WTC11 (cell line): ENCODE measurements around the gene MEIG1. TPM values are rescaled to one million over a fixed set of nuclear protein-coding genes. Genes with fewer than 3 reads are reported as not detected.

Source experiments
- ATAC-seq: fragments of 200-7000 bp; cut with Tn5 transposase; 2 replicates; pipeline ENCODE4 v1.10.0; 2021; ENCODE audit warnings: mild to moderate bottlenecking, moderate library complexity
- CTCF ChIA-PET: fragments of 300-600 bp; sonication (Branson Sonifier 250); formaldehyde crosslinking; loops from one replicate; lab custom pipeline; 2021; ENCODE audit warnings: antibody characterized with exemption; lab: Charles Lee
- POLR2A ChIA-PET: fragments of 350-600 bp; sonication (Branson Sonifier 250); formaldehyde crosslinking; loops from one replicate; lab custom pipeline; 2021; ENCODE audit warnings: antibody characterized with exemption; lab: Charles Lee
- DNase-seq: peaks from one replicate; pipeline ENCODE4 v3.0.0; 2021; ENCODE audit warnings: low spot score
- H3K27ac Mint-ChIP-seq: 2 replicates; pipeline ENCODE4 v1.8.0; 2021; ENCODE audit warnings: mixed read lengths
- H3K27me3 Mint-ChIP-seq: 2 replicates; pipeline ENCODE4 v1.8.0; 2021; ENCODE audit warnings: low read depth, mild to moderate bottlenecking, moderate library complexity, mixed read lengths
- H3K36me3 Mint-ChIP-seq: 2 replicates; pipeline ENCODE4 v1.8.0; 2021; ENCODE audit warnings: mixed read lengths
- H3K4me1 Mint-ChIP-seq: 2 replicates; pipeline ENCODE4 v1.8.0; 2022; ENCODE audit warnings: mixed read lengths
- H3K4me3 Mint-ChIP-seq: 2 replicates; pipeline ENCODE4 v1.8.0; 2021; ENCODE audit warnings: mild to moderate bottlenecking, moderate library complexity, mixed read lengths
- H3K9me3 Mint-ChIP-seq: 2 replicates; pipeline ENCODE4 v1.8.0; 2021; ENCODE audit warnings: mixed read lengths
- ATF2 ChIP-seq: sonication (generic); formaldehyde crosslinking; IDR thresholded peaks from 2 replicates; pipeline ENCODE4 v1.8.1; 2022; ENCODE audit warnings: low read depth, missing genetic modification reagents, borderline replicate concordance
- CREB1 ChIP-seq: sonication (generic); formaldehyde crosslinking; IDR thresholded peaks from 2 replicates; pipeline ENCODE4 v1.8.0; 2023; ENCODE audit warnings: mild to moderate bottlenecking, missing genetic modification reagents
- E2F5 ChIP-seq: sonication (generic); formaldehyde crosslinking; IDR thresholded peaks from 2 replicates; pipeline ENCODE4 v1.8.1; 2022; ENCODE audit warnings: mild to moderate bottlenecking, moderate library complexity, missing genetic modification reagents
- FOXK1 ChIP-seq: sonication (generic); formaldehyde crosslinking; IDR thresholded peaks from 2 replicates; pipeline ENCODE4 v1.8.0; 2022; ENCODE audit warnings: mild to moderate bottlenecking, moderate library complexity, missing genetic modification reagents
- GTF2I ChIP-seq: fragments of 250-450 bp; sonication (Bioruptor Pico); conservative IDR thresholded peaks from 2 replicates; pipeline ENCODE4 v1.4.0; 2021; ENCODE audit warnings: mild to moderate bottlenecking
- IRF1 ChIP-seq: sonication (generic); formaldehyde crosslinking; IDR thresholded peaks from 2 replicates; pipeline ENCODE4 v1.8.0; 2023; ENCODE audit warnings: missing genetic modification reagents
- JUN ChIP-seq: sonication (generic); formaldehyde crosslinking; IDR thresholded peaks from 2 replicates; pipeline ENCODE4 v1.8.0; 2023; ENCODE audit warnings: mild to moderate bottlenecking, missing genetic modification reagents
- NFE2L1 ChIP-seq: sonication (generic); formaldehyde crosslinking; IDR thresholded peaks from 2 replicates; pipeline ENCODE4 v1.8.1; 2023; ENCODE audit warnings: missing genetic modification reagents
- NFYB ChIP-seq: sonication (generic); formaldehyde crosslinking; conservative IDR thresholded peaks from 2 replicates; pipeline ENCODE4 v1.8.0; 2022; ENCODE audit warnings: low read depth, missing genetic modification reagents
- PRDM15 ChIP-seq: sonication (generic); formaldehyde crosslinking; IDR thresholded peaks from 2 replicates; pipeline ENCODE4 v1.8.0; 2022; ENCODE audit warnings: missing genetic modification reagents
- USF1 ChIP-seq: sonication (generic); formaldehyde crosslinking; IDR thresholded peaks from 2 replicates; pipeline ENCODE4 v1.8.0; 2022; ENCODE audit warnings: mild to moderate bottlenecking, missing genetic modification reagents
- ZNF138 ChIP-seq: sonication (generic); formaldehyde crosslinking; conservative IDR thresholded peaks from 2 replicates; pipeline ENCODE4 v1.8.1; 2022; ENCODE audit warnings: mild to moderate bottlenecking, moderate library complexity, missing genetic modification reagents
- ZNF281 ChIP-seq: sonication (generic); formaldehyde crosslinking; IDR thresholded peaks from 2 replicates; pipeline ENCODE4 v1.8.0; 2023; ENCODE audit warnings: mild to moderate bottlenecking, missing genetic modification reagents
- ZNF532 ChIP-seq: fragments of 250-450 bp; sonication (Bioruptor Pico); IDR thresholded peaks from 2 replicates; pipeline ENCODE4 v1.9.0; 2021; ENCODE audit warnings: mild to moderate bottlenecking, borderline replicate concordance
- ZNF671 ChIP-seq: fragments of 250-450 bp; sonication (Bioruptor Pico); IDR thresholded peaks from 2 replicates; pipeline ENCODE4 v1.8.0; 2021; ENCODE audit warnings: mild to moderate bottlenecking
- total RNA-seq: library from RNA; stranded (reverse); gene quantifications from 3 replicates; pipeline ENCODE4 v1.2.3, GENCODE V29; 2021

The MEIG1 gene
- total RNA-seq, 1 experiment from 2014 or later = not detected

GRCh38 chr10:14949291-14949690, 9.9 kb upstream of the MEIG1 start (continued):
- TF ChIP-seq ZNF281 (CRISPR knock-in tag) = no peak
- no peak for TF ChIP-seq NFE2L1 (CRISPR knock-in tag)
- TF ChIP-seq ZNF532 = no peak
- no peak for TF ChIP-seq PRDM15
- no peak for TF ChIP-seq NFYB (CRISPR knock-in tag)
- no peak for TF ChIP-seq FOXK1 (CRISPR knock-in tag)
- no peak for TF ChIP-seq JUN (CRISPR knock-in tag)

- Mint-ChIP-seq H3K4me3 (peak overlapping the region; percentile 80), H3K9me3 (peaks cover 2% of the 10 kb centered on the region; the same call in 1 of the 2 replicates), H3K27me3 (peaks cover 57% of the 10 kb centered on the region), H3K36me3 (peaks cover 4% of the 10 kb centered on the region), H3K27ac (no peak overlapping the region), H3K4me1 (peaks cover 24% of the 10 kb centered on the region)
- DNase-seq = peak; percentile 18
- peak; percentile 18 for ATAC-seq
- ChIA-PET CTCF (interaction anchor here (0.5 to 2.0 kb wide), 16 partner anchors 18 to 561 kb away, joined by 3 to 10 read pairs (median 4); partner anchors contain the start of genes CDNF, HSPA14, MSANTD7 and RPP38), POLR2A (interaction anchor here (0.5 to 2.7 kb wide), 4 partner anchors 75 to 547 kb away, joined by 3 to 15 read pairs (median 8); partner anchors contain the start of genes CDNF, HSPA14, MSANTD7 and SUV39H2)
- TF ChIP-seq CREB1 (CRISPR knock-in tag) (no peak), ZNF138 (CRISPR knock-in tag) (no peak), ZNF532 (no peak), IRF1 (CRISPR knock-in tag) (no peak), ATF2 (no peak), ZNF671 (CRISPR knock-in tag) (no peak), USF1 (no peak), E2F5 (CRISPR knock-in tag) (no peak), GTF2I (CRISPR knock-in tag) (no peak)
These were observed 6.3 kb upstream of the MEIG1 start for GRCh38 chr10:14952851-14953423.
